Measurements from ENCODE around the gene LAMA3.

- no peak for TF ChIP-seq EZH2 (IDR thresholded peaks at IDR 0.05; ENCODE audit: borderline replicate concordance, low read depth, low read length, severe bottlenecking)
- TF ChIP-seq CTCF (IDR thresholded peaks at IDR 0.05; ENCODE audit: borderline replicate concordance, extremely low read depth, low read length, poor library complexity, severe bottlenecking), result no peak
Observed at GRCh38 chr18:23722646-23723045, 33.4 kb downstream of the LAMA3 start.

All from DND-41 (cell line).